HG02571 (cell line): ENCODE results near the gene PRKG1.
"Not testable (repeated sequence)": the region's sequence is repeated elsewhere in the genome, so short reads cannot be mapped to it uniquely, and the experiment has no call there.

Source experiments
- ATAC-seq: cut with Tn5 transposase; IDR thresholded peaks from one replicate; pipeline ENCODE4 v1.9.1; 2021; ENCODE audit warnings: mild to moderate bottlenecking, moderate library complexity; ENCODE audit not compliant: unreplicated experiment

PRKG1 gene

DNA sequence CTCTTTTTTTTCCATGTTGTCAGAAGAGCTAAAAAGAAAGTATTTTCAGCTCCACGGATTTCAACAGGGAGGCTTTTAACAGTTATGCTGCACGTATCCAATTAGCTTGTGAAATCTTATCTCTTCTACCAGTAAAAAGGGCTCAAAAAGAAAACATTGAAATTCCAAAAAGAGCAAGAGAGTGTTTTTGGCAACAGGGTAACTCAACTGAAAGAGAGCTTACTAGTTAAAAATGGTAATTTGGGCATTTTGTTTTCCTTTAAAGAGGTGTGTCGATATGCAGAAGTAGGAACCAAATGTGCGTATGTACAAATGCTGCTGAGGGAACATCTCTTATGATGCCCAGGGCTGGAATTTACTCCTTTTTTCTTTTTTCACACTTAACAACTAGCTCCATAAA, 292.8 kb downstream of the PRKG1 start:
- ATAC-seq: no peak

DNA sequence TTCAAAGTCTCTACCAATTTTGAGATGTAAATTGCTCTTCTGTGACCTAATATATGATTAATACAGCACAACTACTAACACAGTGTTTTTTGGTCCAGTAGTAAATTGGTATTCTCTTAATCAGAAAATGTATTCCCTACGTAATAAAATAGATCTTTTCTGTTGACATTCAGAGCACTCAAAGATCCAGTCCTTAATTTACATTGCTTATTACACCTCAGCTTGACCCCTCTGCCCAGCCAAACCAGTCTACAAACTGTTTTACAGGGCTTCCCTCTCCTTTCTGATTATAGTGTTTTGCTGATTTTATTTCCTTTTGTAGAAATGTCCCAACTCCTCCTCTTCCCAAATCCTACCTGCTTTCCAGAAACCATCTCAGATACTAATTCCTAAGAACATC, 293.4 kb downstream of the PRKG1 start:
- ATAC-seq: no peak

DNA sequence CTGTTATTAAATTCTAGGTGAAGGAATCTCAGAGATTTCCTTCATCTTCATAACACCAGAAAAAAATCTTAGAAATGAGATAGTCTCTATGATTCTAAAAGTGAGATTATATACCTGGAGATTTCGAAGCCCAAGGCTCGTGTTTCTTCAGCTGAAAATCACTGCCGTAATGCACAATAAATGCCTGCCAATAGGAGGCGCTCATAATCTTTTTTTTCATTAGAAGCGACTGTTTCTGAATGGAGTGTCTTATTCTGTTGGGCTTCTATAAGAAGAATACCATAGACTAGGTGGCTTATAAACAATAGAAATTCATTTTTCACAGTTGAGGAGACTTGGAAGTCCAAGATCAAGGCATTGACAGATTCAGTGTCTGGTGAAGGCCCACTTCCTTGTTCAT, 294.7 kb downstream of the PRKG1 start:
- no peak for ATAC-seq

DNA sequence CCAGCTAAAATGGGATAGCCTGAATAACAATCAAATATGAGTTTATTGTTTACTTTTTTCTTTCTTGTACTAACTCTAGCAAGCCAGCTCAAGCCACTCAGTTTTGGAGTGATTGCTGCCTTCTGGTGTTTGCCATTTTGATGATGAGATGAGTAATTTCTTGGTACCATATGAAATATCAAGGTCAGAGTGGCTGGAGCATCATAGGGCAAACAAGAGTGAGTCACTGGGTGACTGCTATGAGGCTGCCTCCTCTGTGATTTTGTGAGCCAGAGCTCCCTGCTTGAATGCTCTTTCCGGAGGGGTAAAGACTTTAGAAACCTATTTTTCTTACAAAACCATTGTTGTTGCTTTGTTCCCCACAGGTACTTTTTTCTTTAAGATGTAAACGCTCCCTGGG, 295.6 kb downstream of the PRKG1 start:
- ATAC-seq: no peak

DNA sequence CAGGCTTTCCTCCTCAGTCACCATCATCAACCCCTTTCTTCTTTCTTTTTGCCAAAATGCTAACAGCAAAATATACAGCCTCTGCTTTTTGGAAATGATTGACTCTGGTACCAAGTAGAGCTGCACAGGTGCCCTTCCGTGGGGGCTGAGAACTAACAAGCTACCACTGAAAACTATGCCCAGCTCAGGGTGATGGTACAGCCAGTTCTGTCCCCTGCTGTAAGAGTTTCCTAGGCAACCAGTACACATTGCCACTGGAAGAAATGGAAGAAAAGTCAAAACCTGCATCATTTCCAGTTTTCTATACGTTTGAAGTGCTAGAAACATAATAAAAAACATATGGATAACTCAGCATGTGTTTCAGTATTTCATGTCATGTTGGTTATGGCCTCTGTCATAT, 297.5 kb downstream of the PRKG1 start:
- no peak for ATAC-seq

DNA sequence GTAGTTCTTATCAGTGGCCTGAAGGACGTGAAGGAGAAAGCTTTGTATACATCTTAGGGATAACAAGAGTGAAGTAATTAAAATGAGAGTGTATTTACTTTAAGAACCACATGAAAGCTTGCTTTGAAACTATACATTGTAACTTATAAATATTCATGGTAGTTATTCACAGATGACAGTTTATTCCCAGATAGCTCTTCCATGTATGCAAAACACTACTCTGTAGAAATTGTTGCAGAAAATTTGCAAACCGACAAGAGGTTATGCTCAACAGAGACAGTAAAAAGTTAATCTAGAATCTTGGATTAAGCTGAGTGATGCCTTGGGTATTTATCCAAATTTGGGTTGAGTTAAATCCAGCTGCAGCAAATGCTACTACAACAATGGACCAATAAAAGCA, 301.5 kb downstream of the PRKG1 start:
- no peak for ATAC-seq

DNA sequence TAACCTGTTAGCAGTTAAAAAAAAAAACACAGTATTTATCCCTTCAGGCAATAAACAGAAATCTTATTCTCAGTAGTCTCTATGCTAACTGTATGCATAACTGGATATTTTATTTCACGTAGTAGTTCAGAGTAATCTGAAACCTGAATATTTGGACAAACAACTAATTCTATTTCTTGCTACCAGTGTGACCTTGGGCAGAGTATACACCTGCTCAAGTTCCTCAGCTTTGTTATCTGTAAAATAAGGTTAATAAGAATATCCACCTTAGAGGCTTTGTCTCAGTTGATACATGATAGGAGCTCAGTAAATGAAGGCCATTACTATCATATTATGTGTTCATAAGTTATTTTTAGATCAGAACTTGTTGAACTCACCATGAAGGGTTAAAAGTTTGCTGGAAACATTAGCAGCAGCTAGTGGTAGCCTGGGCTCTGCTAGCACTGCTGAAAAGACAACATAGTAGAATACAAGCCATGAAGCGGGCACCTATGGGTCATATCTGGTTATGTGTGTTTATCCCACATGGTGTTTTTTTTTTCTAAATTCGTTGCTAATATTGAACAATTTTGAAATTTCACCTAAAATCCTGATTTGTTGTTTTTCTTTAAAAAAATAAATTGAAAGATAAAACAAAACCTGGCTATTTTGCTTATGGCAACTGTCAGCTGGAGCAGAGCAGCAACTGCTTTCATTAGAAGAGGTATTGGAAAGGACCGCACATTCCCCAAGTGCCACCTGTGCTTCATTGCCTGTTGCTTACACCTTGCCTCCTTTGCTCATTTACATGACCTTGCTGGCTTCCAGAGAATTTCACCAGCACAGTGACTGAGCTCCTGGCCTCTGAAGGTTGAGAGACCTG, 303.0 kb downstream of the PRKG1 start:
- ATAC-seq: no peak

DNA sequence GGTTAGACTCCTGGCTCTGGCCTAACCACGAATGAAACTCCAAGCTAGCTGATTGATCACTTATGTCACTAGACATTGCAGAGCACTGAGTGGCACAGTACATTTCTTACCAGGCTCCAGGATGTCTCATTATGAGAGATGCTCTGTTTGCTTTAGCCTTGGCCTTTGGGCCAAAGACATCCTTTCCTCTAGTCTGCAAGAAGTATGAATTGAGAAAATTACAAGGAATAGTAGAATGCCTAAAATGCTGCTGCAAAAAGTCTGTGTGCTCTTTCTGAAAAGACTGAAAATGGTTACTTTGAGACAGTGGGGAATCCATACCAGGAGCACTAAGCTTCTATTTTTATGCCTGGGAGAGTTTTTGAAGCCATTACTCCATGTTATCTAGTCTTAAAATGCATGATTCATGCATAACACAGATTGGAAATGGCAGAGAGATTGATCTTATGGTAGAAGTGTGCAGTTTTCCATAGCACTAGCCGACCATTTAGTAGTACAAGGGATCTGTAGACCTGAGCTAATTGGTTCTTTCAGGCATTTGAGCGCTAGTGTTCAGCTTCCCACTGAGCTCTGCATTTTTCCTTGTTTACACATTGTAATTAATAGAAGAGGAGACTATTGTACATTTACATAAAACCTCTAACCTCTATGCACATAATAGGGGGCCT, 303.8 kb downstream of the PRKG1 start:
- no peak for ATAC-seq

DNA sequence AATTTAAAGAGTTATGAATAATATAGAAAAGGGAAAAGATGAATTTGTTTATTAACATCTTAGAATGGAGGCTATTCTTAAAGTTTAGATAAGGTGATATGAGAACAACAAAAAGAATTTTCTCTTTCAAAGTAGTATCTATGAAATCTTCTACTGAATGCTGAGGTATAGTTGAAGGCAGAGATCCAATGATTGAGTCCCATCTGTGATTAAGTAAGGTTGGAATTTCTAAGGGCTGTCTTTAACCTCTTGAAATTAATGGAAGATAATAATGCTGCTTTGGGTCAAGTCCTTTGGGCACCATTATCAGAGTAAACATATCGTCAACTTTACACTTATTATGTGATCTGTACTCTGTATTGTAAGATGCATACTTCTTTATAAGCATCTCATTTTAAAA, 307.9 kb downstream of the PRKG1 start:
- ATAC-seq: no peak

DNA sequence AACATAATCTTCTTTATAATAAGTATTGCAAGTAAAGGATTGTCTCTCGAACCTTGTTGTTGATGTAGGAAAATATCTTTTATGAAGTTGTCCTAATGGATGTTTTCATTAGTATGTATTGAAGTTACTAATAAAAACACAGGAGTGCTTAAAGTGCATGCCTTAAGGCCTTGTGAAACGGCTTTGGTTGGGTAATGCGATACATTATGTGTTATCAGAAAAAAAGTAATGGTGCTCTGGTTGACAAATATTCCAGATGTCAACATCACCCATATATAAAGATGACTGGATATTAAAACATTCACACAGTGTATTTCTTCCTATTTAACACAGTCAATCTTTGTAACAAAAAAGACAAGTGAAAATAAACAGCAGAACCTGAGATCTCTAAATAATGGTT, 310.7 kb downstream of the PRKG1 start:
- no peak for ATAC-seq

DNA sequence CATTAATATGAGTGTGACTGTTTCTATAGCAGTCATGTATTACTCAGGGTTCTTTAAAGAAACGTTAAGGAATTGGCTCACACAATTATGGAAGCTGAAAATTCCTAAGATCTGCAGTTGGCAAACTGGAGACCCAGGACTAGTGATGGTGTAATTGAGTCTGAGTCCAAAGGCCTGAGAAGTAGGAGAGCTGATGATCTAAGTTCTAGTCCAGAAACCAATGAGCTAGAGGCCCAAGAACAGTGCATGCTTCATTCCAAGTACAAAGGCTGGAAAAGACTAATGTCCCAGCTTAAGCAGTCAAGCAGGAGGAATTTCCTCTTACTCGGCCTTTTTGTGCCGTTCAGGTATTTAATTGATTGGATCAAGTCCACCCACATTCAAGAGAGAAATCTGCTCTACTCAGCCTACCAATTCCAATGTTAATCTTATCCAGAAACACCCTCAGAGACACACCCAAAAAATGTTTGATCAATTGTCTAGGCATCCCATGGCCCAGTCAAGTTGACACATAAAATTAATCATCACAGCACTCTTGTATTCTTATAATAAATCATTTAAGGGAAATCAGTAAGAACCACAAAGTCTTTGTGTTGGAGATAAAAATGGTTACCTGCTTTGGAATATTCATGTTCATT, 312.1 kb downstream of the PRKG1 start:
- no peak for ATAC-seq

DNA sequence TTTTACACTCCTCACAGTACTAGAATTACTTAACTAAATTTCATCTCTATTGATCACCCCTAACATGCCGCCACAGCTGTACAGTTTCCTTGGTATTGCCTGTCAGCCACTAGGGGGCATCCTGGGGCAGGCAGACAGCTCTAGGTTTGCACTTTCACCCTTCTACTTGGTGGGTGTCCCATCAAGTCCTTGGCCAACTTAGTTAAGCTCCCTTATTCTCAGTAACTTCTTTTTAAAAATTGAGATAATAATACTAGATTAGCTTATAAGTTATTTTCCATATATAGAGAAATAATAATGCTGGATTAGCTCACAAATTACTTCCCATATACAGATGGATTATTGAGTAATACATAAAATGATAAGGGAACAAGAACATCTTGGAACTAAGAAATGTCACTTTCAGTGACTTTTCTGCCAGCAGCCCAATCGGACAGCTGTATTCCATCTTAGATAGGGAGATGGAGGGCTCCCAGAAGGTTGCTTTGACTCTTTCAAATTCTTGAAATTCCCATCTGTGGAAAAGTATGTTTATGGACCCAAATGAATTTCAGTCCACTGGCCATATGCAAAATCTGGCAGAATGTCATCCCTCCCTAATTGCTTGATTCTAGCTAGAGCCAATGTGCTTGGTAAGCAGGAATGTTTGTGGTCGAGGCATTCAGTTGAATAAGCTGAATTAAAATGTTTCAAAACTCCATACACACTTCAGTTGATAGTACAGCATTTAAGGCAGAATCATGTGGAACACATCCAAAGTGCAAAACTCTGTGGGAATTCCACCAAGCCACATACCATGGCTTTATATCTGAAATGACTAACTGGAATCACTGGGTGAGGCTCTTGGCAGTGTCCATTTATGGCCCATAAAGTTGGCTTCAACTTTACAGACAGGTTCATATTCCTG, 315.4 kb downstream of the PRKG1 start:
- peak; percentile 82 for ATAC-seq

DNA sequence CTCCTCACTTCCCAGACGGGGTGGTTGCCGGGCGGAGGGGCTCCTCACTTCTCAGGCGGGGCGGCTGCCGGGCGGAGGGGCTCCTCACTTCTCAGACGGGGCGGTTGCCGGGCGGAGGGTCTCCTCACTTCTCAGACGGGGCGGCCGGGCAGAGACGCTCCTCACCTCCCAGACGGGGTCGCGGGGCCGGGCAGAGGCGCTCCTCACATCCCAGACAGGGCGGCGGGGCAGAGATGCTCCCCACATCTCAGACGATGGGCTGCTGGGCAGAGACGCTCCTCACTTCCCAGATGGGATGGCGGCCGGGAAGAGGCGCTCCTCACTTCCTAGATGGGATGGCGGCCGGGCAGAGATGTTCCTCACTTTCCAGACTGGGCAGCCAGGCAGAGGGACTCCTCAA, 318.7 kb downstream of the PRKG1 start:
- not testable (repeated sequence) for ATAC-seq

DNA sequence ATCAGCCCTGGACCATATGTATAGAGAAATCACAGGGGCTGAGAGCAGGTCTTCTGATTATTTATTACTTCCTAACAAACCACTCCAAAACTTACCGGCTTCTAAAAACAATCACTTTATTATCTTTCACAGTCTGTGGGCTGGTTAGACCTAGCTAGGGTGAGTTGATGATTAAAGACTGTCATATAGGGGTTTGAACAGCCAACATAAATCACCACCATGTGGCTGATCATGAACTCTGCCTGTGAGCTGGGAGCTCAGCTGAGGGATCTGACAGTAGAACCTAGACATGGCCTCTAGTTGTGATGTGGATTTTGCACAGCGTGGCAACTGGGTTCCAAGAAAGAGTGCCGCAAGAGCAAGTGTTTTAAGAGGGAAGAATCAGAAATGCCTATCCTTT, 319.8 kb downstream of the PRKG1 start:
- ATAC-seq: no peak

DNA sequence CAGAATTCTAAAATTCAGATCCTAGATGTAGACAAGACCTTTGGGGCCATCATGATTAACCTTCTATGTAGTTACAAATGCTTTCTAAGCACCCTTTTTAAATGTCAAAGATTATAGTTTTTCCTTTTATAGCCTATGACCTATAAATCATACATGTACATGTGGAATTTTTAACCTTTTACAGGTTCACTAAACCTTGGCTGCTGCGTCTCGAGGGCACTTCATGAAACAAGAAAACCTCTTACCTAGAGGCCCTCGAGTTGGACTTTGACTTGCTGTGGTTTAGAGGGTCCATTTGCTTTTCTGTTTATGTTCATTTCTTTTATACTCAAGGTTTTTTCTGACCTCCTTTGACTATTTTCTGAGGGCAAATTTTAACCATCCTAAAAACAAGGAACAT, 323.0 kb downstream of the PRKG1 start:
- no peak for ATAC-seq

DNA sequence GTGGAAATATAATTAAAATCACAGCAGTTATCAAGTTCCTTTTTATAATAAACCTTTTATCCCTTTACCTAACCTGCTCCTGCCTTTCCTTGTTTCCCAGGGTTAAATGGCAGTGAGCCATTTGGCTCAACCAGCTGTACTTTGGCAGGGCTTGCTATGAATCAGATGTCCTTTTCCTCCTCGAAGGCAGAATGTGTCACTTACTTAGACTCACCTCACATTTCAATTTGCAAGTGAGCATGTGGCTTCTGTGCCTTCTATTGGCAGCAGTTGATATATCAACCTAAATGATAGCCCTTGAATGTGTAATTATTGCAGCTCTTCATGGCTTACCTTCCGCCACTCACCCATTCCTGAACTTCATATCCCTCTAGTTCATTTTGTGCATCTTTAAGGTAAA, 323.4 kb downstream of the PRKG1 start:
- ATAC-seq: no peak

DNA sequence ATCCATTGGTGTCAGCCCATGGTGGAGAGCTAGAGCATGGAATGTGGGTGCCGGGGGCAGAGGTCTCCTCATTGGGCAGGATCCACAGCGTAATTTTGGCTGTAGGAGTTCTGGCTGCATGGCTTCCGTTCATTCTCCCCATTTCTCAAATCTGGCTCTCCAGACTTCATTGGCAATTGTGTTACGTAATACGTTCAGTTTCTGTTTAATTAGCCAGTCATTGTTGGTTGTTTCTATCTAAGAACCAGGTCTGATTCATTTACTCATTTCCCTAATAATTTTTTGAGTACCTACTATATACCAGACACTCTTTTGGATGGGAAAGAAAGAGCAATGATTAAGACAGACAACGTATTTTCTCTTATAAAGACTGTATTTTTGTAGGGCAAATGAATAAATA, 325.6 kb downstream of the PRKG1 start:
- ATAC-seq: no peak

DNA sequence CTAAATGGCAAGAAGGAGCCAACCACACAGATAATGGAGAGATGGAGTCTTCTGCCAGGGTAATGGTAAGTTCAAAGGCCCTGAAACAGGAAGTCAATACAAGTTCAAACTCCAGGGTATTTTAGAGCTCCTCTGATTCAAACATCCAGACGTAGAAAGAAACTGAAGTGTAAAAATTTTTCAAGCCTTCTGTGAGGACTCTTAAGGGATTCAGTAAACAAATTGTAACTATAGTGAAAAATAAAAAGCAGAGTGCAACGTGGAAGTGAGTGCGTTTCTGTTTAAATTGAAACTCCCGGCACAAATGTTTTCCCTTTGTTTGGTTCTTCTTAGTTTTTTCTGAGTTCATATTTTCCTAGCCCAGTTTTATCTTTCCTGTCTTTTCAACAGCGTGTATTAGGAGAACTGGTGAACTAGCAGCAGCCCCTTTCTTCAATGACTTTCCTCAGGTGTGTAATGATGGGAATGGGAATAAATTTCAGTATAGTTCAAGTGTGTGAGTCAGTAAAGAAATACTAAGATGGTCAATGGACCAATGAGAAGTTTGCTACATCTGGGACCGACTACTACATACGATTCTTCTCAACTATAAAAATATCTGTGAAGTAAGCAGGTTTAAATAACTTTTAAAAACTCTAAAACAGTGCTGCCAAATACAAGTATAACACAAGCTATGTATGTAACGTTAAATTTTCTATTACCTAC, 326.3 kb downstream of the PRKG1 start:
- ATAC-seq: no peak

DNA sequence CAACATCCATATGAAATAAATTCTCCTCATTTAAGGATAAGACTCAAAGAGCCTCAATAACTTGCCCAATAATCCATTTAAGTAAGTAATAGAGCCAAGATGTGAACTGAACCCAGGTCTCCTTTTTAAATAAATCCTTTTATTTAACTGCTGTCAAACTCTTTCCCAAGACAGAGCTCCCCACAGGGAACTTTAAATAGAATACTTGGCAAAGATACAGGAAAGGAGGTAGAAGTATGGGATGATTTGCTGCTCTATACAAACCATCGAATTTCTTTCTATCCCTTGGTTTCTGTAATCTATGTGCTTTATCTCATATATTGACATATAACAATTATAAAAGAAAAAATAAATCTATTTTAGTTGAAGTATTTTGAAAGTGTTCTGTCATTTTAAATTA, 329.2 kb downstream of the PRKG1 start:
- no peak for ATAC-seq

DNA sequence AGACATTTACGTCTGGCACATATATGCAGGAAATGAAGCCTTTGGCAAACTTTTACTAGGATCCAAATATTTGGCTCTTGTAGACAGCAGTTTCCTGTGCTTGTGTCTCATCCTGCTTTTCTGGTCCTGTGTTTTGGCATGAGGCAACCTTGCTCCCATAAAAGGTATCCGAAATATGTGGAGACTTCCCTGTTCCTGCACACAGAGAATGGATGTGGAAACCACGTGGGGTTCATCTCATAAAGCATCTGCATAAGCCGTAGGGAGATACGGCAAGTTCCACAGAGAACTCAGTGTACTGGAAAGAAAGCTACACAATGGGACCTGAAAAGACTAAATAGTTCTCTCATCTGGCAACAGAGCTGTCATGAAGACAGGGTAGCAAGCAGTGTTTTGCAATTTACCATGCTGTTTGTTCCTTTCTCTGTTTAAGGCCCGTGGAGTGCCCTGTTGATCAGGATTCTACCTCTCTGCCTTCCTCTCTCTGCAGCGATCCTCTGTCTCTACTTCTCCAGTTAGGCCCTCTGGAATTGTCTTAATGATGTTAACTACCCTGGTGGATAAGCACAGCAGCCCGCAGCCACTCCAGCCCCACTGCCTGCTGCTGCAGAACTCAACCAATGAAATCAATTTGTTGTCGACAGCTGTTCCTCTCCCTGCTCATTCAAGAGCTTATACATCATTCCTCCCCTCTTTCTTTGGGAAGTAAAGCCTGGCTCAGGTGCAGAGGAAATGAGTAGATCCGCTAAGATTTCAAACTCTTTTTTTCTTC, 331.5 kb downstream of the PRKG1 start:
- ATAC-seq: no peak
